Measurements from ENCODE around the gene MUC5B. TPM values are rescaled to one million over a fixed set of nuclear protein-coding genes. Genes with fewer than 3 reads are reported as not detected.

Gene MUC5B
- total RNA-seq, 1 experiment from 2014 or later: 3.4 TPM

DNA sequence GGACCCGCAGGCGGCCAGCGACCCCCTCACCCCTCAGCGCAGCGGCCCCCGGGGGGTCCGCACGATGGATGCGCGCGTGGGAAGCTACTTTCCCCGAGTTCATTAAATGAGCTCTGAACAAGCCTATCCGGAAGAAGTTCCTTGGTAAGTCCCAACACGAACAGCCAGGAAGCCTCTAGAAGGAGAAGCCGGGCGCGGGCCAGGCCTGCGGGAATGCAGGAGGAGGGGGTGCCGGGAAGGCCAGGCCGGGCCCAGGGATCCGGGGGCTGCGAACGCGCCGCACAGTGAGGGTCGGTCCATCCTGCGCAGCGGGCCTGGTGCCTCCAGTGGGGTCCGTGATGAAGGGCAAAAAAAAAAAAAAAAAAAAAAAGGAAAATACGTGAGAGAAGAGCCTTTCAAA lies 49.7 kb downstream of the MUC5B start:
- peaks cover 12% of the 10 kb centered on the region for H3K36me3 Mint-ChIP-seq (ENCODE audit: insufficient read depth, unreplicated experiment)
- no peak overlapping the region for H3K27ac Mint-ChIP-seq (ENCODE audit: unreplicated experiment)
- BruUV-seq (replicated peaks): no TSS peak
- no peaks in the 10 kb centered on the region for H3K4me1 Mint-ChIP-seq (ENCODE audit: low read depth, unreplicated experiment)
- no peak overlapping the region for H3K4me3 Mint-ChIP-seq (ENCODE audit: low read depth, unreplicated experiment)
- TF ChIP-seq, protein P1, sequence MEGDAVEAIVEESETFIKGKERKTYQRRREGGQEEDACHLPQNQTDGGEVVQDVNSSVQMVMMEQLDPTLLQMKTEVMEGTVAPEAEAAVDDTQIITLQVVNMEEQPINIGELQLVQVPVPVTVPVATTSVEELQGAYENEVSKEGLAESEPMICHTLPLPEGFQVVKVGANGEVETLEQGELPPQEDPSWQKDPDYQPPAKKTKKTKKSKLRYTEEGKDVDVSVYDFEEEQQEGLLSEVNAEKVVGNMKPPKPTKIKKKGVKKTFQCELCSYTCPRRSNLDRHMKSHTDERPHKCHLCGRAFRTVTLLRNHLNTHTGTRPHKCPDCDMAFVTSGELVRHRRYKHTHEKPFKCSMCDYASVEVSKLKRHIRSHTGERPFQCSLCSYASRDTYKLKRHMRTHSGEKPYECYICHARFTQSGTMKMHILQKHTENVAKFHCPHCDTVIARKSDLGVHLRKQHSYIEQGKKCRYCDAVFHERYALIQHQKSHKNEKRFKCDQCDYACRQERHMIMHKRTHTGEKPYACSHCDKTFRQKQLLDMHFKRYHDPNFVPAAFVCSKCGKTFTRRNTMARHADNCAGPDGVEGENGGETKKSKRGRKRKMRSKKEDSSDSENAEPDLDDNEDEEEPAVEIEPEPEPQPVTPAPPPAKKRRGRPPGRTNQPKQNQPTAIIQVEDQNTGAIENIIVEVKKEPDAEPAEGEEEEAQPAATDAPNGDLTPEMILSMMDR (IDR thresholded peaks at IDR 0.05; ENCODE audit: unreplicated experiment): no peak
- CTCF ChIA-PET: no interaction called here
- no peaks in the 10 kb centered on the region for H3K27me3 Mint-ChIP-seq (ENCODE audit: unreplicated experiment)
- intact Hi-C loops (cut with micrococcal nuclease; ENCODE audit: unreplicated experiment): no loop called here
- DNase-seq: no peak
- no peaks in the 10 kb centered on the region for H3K9me3 Mint-ChIP-seq (ENCODE audit: low read depth, unreplicated experiment)

DNA sequence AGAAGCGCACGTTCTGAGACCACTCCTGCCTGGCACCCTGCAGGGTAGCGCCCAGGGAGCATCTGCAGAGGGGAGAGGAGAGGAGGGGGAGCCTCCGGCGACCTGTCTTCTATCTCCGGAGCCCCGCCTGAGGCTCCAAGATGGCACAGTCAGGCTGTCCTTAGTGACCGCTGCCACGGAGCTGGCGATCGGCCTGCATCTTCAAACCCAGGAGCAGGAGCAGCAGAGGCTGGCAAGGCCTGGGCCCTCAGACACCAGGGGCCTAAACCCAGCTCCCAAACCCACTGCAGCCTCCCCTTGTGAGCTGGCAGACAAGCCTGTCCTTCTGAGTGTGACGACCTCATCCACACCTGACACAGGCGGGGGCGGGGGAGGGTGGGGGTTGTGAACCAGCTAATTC lies 51.6 kb downstream of the MUC5B start:
- no peak for DNase-seq
- Mint-ChIP-seq H3K36me3 (ENCODE audit: insufficient read depth, unreplicated experiment) (peaks cover 20% of the 10 kb centered on the region), H3K27me3 (ENCODE audit: unreplicated experiment) (no peaks in the 10 kb centered on the region), H3K27ac (ENCODE audit: unreplicated experiment) (no peak overlapping the region), H3K4me1 (ENCODE audit: low read depth, unreplicated experiment) (no peaks in the 10 kb centered on the region), H3K9me3 (ENCODE audit: low read depth, unreplicated experiment) (no peaks in the 10 kb centered on the region), H3K4me3 (ENCODE audit: low read depth, unreplicated experiment) (no peak overlapping the region)
- TF ChIP-seq, protein P1 (IDR thresholded peaks at IDR 0.05; ENCODE audit: unreplicated experiment): no peak
- CTCF ChIA-PET: no interaction called here
- intact Hi-C loops (cut with micrococcal nuclease; ENCODE audit: unreplicated experiment): no loop called here
- BruUV-seq (replicated peaks): TSS peak; percentile 23

DNA sequence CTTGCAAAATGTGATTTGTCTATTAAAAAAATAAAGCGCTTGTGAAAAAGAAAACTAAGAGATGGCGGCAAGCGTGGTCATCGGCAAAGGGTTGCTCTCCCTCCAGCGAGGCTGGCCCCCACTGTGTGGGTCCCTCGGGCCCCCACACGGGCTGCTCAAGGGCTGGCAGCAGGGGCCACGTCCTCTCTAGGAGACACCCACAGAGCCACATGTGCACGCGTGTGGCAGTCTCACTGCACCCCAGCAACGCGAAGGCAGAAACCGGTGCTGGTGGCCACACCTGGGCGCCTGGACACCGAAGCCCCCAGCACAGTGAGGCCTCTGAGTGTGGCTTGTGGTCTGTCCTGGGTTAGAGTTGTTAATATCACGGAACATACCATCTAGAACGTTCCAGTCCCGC lies 52.2 kb downstream of the MUC5B start:
- TF ChIP-seq, protein P1 (IDR thresholded peaks at IDR 0.05; ENCODE audit: unreplicated experiment): no peak
- H3K36me3 Mint-ChIP-seq (ENCODE audit: insufficient read depth, unreplicated experiment): peaks cover 25% of the 10 kb centered on the region
- no peak overlapping the region for H3K27ac Mint-ChIP-seq (ENCODE audit: unreplicated experiment)
- no peaks in the 10 kb centered on the region for H3K9me3 Mint-ChIP-seq (ENCODE audit: low read depth, unreplicated experiment)
- BruUV-seq (replicated peaks): no TSS peak
- intact Hi-C loops (cut with micrococcal nuclease; ENCODE audit: unreplicated experiment): no loop called here
- H3K4me1 Mint-ChIP-seq (ENCODE audit: low read depth, unreplicated experiment): no peaks in the 10 kb centered on the region
- DNase-seq: no peak
- H3K27me3 Mint-ChIP-seq (ENCODE audit: unreplicated experiment): no peaks in the 10 kb centered on the region
- CTCF ChIA-PET: no interaction called here
- H3K4me3 Mint-ChIP-seq (ENCODE audit: low read depth, unreplicated experiment): no peak overlapping the region

DNA sequence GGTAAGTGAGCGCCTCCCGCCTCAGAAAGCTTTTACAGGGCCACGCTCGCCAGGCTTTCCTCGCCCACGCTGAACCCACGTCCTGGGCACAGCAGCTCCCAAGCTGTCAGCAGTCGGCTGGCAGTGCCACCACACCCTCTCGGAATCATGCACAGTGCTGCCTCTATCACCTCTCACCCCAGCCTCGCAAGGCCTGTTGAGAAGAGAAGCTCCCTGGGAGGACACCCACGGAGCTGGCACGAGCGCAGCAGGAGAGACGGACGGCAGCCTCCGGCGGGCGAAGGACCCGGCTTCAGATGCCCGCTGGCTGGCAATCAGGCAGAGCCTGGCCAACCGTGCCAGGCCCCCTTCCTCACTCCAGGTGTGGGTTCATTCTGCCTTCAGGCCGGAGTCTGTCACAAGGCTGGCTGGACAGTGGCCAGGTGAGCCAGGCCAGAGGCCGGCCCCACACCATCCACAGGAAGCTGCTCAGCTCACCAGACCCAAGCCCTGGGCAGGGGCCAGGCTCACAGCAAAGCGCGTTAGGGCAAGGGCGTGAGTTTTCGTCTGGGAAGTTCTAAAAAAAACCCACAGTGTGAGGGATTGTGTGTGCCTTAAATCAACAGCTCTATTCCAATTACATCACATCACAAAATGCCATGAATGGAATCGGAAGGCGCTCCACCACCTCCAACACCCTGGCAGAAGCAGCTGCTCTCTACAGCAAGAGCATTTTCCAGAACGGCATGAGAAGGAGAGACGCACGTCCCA lies 53.4 kb downstream of the MUC5B start:
- TF ChIP-seq, protein P1 (IDR thresholded peaks at IDR 0.05; ENCODE audit: unreplicated experiment): no peak
- Mint-ChIP-seq H3K4me3 (ENCODE audit: low read depth, unreplicated experiment) (no peak overlapping the region), H3K36me3 (ENCODE audit: insufficient read depth, unreplicated experiment) (peaks cover 33% of the 10 kb centered on the region), H3K4me1 (ENCODE audit: low read depth, unreplicated experiment) (no peaks in the 10 kb centered on the region), H3K27ac (ENCODE audit: unreplicated experiment) (no peak overlapping the region), H3K27me3 (ENCODE audit: unreplicated experiment) (no peaks in the 10 kb centered on the region), H3K9me3 (ENCODE audit: low read depth, unreplicated experiment) (no peaks in the 10 kb centered on the region)
- DNase-seq: no peak
- no TSS peak for BruUV-seq (replicated peaks)
- CTCF ChIA-PET: no interaction called here
- intact Hi-C loops (cut with micrococcal nuclease; ENCODE audit: unreplicated experiment): no loop called here
